GM19455 (cell line): ENCODE measurements around the gene ELF2.
"Not testable (repeated sequence)": the region's sequence is repeated elsewhere in the genome, so short reads cannot be mapped to it uniquely, and the experiment has no call there.

ENCODE experiments used
- ATAC-seq: cut with Tn5 transposase; IDR thresholded peaks from one replicate; pipeline ENCODE4 v1.9.1; 2021; ENCODE audit not compliant: unreplicated experiment

The ELF2 gene

DNA sequence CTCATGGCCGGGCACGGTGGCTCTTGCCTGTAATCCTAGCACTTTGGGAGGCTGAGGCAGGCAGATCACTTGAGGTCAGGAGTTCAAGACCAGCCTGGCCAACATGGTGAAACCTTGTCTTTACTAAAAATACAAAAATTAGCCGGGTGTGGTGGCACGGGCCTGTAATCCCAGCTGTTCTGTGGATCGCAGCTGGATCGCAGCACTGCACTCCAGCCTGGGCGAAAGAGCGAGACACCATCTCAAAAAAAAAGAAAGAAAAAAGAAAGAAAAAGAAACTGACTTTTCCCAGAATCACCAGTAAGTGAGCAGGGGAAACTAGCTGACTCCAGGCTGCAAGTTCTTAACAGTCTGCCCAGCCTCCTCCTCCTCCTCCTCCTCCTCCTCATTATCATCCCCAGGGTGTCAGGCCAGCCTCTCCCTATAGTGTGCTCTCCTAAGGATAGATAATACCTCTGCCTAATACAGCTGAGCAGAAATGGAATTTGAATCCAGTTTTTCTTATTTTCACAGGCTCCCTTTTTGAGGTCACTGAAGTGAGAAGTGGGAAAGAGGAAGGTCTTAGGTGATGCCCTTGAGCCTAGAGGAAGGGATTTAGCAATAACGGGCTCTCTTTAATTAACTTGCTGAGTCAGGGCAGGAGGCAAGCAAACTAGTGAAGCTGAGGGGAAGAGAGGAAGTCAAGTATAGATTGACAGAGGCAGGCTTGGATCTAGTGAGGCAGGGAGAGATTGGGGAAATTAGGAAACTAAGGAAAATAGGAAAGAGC lies 11.8 kb upstream of the ELF2 start:
- no peak for ATAC-seq

DNA sequence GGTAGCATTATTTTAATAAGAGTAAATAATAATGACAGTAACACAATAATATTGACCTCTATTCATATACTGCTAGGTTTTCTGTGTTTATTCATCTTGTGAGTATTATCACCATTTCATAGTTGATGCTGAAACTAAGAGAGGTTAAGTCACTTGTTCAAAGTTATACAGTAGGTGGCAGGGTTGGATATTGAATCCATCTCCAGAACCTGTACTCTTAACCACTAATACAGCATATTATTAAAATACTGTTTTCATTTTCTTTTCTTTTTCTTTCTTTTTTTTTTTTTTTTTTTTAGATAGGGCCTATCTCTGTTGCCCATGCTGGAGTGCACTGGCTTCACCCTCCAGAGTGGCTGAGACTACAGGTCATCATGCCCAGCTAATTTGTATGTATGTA lies 7.1 kb upstream of the ELF2 start:
- ATAC-seq: no peak

DNA sequence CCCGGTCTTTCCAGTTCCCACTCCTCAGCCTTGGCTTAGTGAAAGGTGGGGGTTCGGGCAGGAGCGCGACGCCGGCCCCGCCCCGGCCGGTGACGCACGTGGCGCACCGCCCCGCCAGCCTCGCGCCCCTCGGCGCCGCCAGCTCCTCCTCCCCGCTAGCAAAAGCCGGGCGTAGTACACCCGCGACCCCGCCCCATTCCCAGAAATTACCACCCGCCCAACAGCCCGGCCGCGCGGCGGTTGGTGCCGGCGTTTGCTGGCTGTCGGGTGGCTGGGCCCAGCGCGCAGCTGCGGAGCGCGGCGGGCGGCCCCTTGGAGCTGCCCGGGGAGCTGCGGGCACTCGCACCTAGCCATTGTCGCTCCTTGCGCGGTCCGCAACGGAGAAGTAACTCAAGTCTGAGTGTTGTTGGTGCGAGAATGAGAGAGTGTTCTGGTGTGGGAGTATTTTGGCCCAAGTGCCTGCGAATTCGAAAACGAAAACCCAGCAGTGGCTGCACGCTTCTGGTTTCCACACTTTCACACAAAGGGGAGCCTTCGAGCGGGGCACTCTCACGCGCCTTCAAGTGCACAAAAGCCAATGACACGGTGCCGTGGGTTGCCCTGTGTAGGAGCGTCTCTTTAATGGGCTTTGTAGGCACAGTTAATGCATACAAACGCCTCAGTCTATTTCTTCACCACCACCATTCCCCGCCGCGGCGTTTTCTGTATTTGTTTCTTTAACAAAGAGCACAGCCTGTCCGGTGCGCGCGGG lies 1.0 kb upstream of the ELF2 start:
- ATAC-seq: peak; percentile 70

DNA sequence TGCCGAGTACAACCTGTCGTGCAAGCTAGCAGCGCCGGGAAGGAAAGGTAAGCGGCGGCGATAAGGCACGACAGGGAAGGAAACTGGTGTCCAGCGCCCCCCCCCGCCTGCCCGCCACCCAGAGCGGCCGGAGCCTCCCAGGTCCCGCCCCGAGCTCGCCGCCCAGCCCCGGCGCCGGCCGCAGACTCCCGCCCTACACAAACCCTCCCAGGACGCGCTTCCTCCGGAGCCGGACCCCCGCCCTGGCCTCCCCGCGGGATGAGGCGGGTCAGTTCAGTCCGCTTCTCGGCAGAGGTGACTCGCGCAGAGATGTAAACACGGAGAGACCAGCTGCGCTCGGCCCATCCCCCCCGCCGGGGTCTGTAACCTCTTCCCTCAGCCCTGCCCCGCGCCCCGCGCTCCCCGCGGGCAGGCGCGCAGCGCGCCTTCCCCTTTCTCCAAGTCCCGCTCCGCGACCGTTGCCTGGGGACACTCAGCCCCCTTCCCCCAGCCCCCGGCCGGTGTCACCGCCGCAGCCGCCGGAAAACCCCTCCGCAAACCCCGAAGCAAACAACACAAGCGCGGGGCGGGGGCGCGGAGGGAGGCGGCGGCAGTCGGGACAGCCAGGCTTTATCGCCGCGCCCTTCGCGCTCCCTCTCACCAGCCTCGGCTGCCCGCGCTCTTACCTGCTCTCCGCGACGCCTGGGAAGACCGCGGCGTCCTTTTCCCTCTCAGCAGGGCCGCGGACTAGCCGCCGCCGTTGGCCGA lies 543 bp downstream of the ELF2 start:
- ATAC-seq: peak; percentile 21

DNA sequence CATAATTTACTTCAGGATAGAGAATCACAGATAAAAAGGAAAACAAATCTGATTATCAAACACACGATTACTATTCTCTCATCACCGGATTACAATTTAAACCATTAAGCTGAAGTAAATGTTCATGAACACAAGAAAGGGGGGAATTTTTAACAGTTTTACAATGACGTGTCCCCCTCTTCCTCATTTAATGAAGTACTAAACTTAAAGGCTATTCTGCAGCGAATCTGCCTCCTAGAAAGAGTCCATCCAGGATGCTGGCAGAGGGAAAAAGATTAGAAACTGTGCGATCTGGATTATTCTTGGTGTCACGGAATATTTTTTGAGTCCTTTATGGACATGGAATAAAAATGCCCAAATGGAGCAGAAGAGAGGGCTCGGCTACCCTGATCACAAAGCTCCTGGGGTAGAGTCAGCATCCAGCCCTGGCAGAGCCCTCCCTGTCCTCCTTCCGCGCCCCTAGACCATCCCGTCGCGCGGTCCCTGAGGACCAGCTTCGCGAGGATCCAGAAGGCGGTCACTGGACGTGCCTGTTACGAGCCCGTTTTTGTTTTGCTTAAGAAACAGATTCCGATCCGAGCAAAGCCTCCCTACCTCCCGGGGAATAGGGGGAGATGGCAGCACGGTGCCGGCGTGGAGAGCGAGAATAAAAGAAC lies 1.2 kb downstream of the ELF2 start:
- no peak for ATAC-seq

DNA sequence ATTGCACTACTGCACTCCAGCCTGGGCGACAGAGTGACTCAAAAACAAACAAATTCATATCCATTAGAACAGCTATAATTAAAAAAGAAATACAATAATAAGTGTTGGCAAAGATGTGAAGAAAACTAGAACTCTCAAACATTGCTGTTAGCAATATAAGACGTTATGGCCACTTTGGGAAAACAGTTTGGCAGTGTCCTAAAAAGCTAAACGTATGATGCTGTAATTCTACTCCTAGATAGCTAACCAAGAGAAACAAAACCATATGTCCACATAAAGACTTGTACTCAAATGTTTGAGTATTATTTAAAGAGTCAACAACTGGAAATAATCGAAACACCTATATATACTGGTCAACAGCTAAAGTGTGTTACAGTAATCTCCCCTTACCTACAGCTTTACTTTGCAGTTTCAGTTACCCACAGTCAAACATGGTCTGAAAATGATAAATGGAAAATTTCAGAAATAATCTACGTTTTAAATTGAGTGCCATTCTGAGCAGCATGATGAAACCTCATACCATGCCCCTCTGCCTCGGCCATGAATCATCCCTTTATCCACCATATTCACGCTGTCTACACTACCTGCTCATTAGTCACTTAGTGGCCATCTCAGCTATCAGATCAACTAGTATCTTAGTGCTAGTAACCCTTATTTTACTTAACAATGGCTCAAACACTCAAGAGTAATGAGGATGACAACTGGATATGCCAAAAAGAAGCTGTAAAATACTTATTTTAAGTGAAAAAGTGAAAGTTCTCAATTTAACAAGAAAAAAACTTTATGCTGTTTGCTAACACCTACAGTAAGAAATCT lies 4.9 kb downstream of the ELF2 start:
- ATAC-seq: no peak

DNA sequence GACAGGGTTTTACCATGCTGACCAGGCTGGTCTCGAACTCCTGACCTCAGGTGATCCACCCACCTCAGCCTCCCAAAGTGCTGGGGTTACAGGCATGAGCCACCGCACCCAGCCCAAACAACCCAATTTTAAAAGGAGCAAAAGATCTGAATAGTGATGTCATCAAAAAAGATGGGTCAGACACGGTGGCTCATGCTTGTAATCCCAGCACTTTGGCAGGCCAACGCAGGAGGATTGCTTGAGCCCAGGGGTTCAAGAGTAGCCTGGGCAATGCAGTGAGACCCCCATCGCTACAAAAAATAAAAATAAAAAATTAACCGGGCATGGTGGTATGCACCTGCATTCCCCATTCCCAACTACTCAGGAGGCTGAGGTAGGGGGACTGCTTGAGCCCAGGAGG lies 6.1 kb downstream of the ELF2 start:
- no peak for ATAC-seq

DNA sequence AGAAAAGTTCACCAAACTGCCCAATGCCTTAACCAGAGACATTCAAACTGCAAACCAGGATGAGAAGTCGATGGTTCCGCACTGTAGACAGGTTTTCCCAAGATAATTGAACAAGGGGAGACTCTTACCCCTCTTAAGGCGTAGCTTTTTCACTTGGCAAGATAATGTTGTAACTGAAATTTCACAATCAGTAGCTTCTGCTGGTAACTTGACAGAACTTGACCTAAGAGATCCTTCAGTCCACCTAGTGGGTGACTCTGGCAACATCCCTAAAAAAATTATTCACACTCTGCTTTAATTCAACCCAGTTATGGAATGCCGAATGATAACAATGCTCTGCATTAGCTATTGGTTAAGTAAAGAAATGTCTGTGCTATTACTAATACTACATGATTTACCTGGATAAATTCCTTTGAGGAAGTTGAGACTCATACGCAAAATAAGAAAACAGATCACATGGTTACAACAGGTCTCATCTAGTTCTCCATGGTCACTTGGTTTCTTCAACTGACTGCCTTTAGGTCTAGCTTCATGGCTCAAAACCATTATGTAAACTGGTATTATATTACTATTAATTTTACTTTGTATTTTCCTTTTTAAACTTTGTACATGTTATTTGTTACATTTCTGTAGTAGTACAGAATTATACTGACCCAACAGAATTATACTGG lies 9.1 kb downstream of the ELF2 start:
- no peak for ATAC-seq

DNA sequence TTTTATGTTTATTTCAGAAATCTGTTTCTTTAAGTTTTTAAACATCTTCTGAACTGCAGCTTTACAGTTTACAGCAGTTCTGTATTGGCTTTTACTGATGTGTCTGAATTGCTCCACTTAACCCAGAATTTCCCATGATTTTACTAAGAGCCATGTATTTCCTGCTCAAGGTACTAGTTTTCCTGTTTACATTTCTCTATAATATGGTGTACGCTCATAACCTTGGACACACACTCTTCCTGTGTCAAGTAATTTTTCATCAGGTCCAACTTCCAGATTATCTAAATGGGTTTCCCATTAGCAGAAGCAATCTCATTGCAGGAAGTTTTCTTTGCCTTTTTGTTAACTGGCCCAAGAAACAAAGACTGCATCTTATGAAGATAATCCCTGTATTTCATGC lies 12.3 kb downstream of the ELF2 start:
- no peak for ATAC-seq

DNA sequence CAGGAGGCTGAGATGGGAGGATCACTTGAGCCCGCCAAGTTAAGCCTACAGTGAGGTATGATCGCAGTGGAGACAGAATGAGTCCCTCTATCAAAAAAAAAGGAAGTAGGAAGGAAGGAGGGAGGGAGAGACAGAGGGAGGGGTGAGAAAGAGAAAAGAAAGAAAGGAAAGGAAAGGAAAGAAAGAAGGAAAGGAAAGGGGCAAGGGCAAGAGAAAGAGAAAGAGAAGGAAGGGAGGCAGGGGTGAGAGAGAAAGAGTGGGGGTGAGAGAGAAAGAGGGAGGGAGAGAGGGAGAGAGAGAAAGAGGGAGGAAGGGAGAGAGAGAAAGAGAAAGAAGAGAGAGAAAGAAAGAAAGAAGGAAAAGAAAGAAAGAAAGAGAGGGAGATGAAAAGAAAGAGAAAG lies 13.2 kb downstream of the ELF2 start:
- ATAC-seq: no peak

DNA sequence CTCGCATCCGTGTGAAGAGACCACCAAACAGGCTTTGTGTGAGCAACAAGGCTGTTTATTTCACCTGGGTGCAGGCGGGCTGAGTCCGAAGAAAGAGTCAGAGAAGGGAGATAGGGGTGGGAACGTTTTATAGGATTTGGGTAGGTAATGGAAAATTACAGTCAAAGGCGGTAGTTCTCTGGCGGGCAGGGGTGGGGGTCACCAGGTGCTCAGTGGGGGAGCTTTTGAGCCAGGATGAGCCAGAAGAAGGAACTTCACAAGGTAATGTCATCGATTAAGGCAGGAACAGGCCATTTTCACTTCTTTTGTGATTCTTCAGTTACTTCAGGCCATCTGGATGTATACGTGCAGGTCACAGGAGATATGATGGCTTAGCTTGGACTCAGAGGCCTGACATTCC lies 19.0 kb downstream of the ELF2 start:
- not testable (repeated sequence) for ATAC-seq

DNA sequence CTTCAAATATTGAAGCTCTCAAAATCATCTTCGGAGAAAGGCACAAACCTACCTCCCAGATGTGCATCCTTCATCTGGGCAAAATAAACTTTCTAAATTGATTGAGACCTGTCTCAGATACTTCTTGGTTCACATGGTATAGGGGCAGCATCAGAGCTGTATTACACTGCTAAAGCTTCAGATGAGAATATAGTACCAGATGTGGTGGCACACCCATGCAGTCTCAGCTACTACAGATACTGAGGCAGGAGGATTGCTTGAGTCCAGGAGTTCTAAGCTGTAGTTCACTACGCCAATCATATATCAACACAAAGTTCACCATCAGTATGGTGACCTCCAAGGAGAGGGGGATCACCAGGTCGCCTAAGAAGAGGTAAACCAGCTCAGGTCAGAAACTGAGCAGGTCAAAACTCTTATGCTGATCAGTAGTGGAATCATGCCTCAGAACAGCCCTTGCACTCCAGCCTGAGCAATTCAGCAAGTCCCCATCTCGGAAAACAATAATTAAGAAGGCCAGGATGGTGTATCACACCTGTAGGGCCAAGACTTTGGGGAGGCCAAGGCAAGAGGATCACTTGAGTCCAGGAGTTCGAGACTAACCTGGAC lies 22.0 kb downstream of the ELF2 start:
- no peak for ATAC-seq

DNA sequence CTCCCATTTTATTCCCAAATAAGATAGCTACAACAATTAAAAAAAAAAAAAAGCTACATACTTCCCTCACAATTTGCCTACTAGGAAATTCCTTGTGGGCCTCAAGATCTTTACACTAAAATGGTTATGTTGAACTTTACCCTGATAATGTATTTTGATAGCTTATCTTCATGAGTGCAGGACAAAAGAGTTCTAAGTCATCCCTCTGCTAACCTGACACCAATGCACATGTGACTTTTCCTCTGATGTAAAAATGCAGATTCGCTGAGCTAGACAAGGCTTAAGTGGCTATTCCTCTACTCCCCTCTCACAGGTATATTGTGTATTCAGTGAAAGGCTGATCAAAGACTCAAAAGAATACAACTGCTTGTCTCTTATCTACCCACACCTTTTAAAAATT lies 22.5 kb downstream of the ELF2 start:
- ATAC-seq: no peak

DNA sequence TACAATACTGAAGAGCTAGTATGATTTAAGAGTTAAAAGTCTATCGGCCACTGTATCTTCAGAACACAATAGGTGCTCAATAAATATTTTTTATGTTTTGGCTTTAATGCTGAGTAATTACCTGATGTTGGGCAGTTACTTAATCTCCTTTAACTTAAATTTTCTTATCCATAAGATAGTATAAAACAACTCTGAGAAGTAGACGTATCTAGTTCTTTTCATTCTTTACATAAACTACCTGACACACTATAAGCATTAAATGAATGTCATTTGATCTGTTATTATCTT lies 22.9 kb downstream of the ELF2 start:
- no peak for ATAC-seq

DNA sequence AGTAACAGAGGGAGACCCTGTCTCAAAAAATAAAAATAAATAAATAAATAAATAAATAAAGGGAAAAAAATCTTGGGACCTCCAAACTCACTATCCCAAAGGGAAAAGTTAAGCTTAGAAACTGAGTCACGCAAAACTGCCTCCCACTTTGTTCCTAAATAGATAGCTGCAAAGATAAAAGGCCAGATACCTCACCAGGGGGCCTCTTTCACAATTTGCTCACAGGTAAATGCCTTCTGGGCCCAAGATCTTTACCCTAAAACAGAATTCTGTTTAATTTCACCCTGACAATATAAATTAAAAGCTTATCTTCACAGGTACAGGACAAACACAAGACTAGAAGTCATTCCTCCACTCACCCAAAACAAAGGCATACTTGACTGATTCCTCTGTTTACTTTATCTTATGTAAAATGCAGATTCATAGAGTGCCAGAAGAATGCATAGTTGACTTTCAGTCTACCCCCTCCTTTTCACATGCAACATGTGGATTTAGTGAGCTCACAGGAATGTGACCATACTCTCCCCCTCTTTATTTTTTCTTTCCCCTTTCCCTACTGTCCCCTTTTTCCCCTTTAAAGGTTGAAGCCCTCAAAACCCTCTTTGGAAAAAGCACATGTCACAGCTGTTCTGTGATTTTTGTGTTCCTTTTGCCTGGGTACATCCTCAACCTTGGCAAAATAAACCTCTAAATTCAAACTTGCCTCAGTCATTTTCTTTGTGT lies 23.4 kb downstream of the ELF2 start:
- ATAC-seq: no peak

DNA sequence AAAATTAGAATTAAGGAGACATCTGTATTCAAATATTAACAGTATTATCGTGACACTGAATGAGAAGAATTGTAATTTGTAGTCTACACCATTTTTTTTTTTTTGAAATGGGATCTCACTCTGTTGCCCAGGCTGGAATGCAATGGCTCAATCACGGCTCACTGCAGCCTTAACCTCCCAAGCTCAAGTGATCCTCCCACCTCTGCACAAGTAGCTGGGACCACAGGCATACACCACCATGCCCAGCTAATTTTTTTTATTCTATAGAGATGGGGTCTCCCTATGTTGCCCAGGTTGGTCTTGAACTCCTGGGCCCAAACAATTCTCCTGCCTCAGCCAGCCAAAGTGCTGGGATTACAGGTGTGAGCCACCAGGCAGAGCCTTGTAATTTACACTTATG lies 24.8 kb downstream of the ELF2 start:
- no peak for ATAC-seq

DNA sequence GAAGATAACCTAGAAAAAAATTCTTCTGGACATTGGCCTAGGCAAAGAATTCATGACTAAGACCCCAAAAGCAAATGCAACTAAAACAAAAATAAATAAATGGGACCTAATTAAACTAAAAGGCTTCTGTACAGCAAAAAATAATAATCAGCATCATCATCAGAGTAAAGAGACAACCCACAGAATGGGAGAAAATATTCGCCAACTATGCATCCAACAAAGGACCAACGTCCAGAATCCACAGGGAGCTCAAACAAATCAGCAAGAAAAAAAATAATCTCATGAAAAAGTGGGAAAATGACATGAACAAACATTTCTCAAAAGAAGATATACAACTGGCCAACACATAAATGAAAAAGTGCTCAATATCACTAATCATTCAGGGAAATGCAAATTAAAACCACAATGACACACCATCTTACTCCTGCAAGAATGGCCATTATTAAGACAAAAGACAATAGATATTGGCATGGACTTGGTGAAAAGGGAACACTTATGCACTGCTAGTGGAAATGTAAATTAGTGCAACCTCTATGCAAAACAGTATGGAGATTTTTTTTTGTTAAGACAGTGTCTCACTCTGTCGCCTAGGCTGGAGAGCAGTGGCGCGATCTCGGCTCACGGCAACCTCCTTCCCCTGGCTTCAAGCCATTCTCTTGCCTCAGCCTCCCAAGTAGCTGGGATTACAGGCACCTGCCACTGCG lies 29.9 kb downstream of the ELF2 start:
- ATAC-seq: no peak

DNA sequence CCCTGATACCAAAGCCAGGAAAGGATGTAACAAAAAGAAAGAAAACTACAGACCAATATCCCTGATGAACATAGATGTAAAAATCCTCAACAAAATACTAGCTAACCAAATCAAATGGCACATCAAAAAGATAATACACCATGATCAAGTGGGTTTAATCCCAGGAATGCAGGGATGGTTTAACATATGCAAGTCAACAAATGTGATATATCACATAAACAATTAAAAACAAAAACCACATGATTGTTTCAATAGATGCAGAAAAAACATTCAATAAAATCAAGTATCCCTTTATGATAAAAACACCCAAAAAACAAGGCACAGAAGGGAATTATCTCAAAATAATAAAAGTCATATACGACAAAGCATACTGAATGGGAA lies 31.5 kb downstream of the ELF2 start:
- ATAC-seq: no peak
